OCI-M1 (cell line): ENCODE measurements around the gene RNF212.
A peak's percentile ranks its signal among the peaks of the same experiment; 100 is the strongest.

Experiments
- DNase-seq: peaks from one replicate; lab custom pipeline; 2025; lab: John Stamatoyannopoulos, UW

RNF212 gene

DNA sequence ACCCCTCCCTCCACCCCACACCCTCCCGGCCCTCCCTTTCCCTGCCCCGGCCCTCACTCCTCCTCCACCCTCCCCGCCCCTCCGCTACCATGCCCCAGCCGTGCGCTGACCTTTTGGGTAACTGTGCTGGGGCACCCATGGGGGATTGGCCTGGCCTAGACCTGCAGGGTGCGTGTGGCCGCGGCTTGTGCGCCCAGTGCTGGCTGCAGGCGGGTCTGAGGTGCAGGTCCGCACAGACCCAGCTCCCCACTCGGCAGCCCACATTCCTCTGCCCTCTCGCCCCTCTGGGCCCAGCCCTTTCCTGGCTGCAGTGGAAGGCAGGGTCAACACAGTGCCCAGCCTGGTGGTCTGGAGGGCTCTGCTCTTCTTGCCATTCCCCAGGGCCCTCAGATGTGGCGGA is 77.3 kb downstream of the RNF212 start:
- DNase-seq = no peak

DNA sequence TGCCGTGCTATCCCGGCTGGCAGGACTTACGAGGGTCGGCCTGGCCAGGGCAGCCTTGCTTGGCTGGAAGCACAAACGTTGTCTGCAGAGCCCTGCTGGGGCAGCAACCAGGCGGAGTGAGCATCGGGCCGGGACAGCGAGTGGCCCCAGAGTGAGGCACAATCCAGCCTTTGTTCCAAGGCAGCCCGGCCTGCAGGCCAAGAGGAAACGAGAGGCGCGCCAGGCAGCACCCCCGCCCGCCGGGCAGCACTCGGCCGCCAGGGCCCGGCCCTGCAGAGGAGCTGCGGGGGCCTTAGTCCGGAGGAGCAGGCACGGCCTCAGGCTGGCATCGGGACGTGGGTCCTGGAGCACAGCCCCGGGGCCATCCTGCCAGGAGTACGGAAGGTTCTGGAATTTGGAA is 77.9 kb downstream of the RNF212 start:
- DNase-seq = no peak

DNA sequence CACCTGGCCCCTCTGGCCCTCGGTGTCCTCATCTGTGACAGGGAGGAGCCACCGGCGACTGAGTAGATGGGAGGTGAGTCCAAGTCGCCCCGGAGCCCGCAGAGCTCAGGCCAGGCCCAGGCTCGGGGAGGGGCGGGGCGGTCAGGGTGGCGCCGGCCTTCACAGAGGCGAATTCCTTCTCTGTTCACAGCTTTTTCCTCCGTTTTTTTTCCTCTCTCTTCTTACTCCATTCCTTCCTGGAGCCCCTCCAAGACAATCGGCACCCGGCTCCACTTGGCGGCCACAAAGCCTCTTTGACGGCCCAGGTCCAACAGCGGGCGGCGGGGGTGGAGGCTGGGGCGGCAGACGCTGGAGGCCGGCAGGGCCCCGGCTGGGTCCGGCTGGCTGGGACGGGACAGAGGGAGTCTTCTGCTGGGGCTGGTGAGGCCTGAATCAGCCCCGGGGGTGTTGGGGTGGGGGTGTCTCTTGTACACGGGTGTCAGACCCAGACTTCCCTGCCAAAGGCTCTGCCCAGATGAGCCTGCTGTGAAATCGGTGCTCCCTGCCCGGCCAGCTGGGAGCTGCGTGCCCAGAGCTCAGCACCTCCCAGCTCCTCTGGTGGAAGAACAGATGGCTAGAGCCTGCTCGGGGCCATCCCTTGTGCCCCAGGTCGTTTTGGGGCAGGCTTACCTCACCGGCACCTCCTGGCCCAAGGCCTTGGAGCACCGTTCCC is 79.4 kb downstream of the RNF212 start:
- DNase-seq = no peak

DNA sequence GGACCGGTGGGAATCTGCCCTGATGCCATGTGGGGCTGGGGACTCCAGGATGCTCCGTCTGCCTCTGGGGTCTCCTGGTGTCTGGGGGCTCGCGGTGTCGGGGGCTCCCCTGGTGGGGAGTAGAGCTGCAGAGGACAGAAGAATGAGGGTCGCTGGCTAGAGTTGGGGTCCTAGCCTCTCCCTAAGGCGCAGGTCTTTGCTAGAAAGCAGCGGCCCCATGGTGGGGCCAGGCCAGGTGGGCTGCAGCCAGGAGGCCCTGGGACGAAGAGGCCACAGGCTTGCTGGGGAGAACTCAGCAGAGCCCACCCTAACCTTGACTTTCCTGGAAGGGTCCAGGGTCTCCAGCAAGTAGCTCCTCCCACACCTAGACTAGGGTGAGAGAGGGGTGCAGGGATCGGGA is 80.5 kb downstream of the RNF212 start:
- no peak for DNase-seq

DNA sequence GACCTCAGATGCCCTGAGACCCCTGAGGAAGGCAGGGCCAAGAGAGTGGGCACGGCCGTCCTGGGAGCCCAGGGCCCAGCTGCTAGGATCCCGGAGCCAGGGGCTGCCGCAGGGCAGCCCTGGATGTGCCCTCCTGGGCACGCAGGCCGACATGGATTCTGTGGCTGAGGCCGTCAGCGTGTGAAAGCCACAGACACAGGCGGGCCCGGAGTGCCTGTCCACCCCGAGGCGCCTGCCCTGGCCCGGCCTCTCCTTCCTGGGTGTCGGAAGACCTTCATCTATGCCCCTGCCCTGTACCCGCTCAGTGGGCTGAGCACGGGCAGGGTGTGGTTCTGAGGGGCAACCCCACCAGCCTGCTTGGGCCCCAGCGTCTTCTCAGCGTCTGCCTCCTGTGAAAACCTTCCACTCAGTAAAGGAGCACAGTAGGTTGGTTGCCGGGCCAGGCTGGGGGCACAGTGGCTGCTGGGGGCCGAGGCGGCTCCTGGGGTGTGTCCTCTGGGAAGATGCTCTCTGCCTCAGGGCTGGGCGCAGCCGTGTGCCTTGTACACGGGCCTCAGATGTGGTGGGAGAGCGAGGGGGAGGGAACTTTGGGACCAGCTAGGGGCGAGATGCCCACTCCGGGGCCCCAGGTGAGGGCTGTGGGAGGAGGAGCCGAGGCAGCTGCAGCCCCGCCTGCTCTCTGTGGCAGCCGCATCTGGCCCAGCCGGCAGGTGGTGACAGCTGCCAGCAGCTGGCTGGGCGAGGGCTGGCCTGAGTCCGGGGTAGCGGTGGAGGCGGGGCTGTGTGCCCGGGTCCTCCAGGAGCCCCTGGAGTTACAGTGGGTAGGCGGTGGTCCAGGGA is 81.2 kb downstream of the RNF212 start:
- no peak for DNase-seq

DNA sequence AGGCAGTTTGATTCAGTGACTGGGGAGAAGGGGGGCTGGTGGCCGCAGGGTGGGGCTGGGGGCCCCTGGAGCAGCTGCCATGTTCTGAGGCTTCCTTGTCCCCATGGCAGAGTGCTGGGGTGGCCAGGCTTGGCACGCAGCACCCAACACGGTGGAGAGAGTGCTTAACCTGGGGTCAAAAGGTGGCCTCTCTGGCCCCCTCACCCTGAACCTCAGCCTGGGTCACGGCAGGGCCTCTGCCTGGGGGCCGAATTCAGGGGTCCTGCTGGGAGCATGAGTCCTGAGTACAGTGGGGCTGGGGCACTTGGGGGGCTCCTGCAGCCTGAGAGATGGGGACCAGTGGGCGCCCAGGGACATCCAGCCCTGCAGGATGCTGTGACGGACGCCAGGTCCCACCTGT is 82.0 kb downstream of the RNF212 start:
- no peak for DNase-seq

DNA sequence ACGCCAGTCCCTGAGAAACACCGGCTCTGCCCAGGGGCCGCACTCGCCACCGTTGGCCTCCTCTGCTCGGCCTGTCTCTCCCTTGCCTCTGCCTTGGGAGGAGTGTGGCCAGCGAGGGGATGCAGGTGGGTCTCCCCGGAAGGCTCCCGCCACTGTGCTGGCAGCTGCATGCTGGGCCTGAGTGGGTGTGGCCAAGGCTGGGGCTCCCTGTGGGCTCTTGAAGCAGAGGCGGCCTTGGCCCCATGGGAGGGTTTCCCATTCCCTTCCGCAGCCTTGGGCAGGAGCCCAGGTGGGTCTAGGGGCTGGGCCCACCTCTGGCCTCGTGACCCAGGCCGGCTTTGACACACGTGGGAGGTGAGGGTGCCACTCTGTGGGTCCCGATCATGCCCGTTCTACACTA is 82.8 kb downstream of the RNF212 start:
- no peak for DNase-seq

DNA sequence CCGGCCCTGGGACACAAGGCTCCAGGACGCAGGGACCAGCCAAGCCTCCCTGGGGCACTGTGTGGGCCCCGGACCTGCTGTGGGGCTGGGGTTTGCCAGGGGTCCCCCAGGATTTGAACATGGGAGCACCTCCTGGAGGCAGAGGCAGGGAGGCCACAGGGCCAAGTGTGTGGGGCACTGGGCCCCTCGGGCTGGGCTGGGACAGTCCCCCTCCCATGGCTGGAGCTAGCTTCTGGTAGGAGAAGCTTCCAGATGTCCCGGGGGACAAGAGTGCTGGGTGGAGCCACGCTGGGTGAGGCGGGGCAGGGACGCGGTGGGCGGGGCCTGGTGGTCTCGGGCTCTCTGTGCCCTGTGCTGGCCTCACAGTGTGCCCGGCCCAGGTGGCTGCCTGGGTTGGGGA is 83.3 kb downstream of the RNF212 start:
- DNase-seq = peak; percentile 5

DNA sequence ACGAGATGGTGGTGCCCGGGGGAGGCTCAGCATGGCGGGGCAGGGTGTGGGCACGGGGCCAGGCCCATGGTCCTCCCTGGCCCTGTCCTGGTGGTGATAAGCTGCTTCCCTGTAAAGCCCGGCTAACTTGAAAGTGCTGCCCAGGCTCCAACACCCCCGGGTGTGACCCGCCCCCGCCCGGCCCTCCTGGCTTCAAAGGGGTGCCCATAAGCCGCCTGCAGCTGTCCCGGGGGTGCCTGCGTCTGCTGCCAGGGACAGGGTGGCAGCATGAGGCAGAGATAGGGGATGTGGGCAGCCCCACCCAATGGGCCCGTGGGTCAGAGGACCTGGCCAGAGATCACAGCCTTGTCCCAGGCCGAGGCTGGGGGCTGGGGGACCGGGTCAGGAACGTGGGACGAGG is 83.8 kb downstream of the RNF212 start:
- no peak for DNase-seq

DNA sequence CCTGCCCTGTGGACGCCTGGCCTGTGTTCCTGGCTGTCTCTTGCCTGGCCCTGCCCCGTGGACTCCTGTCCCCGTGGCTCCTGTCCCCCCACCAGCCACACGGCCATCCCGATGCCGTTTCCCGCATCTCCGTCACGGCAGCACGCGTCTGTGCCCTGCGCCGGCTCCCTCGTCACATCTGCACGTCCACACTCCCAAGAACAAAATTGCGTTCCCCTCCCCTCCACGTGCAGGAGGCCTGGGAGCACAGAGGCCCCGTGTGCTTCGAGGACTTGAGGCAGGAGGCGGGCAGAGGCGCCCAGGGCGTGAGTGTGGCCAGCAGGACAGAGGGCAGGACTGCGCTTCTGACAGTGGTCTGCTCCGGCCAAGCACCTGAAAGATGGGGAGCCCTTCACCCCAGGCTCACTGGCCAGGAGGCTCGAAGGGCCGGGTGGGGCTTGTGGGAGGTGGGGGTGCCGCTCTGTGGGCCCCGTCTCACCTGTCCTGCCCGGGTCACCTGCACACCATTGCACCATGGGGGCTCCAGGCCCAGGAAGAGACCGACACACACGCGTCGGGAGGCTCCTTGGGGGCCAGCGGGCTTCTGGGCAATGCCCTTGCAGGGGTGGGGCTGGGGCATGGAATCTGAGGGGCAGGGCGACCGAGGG is 84.7 kb downstream of the RNF212 start:
- DNase-seq = no peak

DNA sequence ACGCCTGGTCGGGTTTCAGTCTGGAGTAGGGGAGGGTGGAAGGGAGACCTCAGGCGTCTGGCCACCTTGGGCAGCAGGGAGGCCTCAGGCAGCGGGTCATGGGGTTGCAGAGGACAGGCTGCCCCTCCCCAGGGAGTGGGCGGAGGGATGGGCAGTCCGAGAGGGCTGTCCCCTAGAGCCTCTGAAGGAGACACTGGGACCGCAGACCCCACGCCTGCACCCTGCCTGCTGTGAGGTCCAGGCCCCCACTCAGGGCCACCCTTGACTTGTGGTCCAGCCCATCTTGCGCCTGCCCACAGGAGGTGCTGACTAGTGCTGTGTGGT is 85.5 kb downstream of the RNF212 start:
- no peak for DNase-seq

DNA sequence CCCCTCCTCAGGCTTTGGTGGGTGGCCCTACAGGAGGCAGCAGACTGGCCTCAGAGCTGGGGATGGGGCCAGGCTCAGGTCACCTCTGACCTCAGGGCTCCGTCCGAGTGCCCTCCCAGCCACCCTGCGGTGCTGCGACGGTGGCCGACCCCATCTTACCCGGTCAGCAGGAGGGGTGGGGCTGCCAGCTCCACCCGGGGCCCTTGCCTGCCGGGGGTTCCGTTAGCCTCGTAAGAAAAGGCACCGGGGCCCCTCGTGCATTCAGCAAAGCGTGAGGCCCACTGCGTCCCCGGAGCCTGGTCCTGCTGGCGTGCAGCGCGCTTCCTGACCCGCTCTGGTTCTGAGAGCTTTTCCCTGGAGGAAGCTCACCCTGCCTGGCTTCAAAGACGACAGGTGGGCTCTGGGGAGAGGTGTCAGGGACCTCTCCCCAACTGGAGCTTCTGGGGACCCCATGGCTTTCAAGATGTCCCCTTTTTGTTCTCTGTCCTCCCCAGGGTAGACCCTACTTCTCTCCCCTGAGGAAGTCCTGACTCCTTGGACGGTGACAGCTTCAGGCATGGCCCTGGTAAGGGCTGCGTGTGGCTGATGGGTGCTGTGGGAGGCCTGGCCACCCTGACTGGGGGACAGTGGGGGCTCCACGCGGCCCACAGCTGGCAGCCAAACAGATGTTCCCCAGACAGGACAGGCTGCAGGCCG is 86.0 kb downstream of the RNF212 start:
- DNase-seq = no peak

DNA sequence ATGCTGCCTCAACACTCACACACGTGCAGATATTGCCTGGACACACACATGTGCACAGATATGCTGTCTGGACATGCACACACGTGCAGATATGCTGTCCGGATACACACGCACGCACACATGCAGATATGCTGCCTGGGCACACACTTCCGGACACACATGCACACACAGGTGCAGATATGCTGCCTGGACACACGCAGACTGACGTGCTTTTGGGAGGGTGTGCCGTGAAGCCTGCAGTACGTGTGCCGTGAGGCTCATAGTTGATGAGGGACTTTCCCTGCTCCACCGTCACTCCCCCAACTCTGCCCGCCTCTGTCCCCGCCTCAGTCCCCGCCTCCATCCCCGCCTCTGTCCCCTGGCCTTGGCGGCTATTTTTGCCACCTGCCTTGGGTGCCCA is 87.2 kb downstream of the RNF212 start:
- peak; percentile 55 for DNase-seq

DNA sequence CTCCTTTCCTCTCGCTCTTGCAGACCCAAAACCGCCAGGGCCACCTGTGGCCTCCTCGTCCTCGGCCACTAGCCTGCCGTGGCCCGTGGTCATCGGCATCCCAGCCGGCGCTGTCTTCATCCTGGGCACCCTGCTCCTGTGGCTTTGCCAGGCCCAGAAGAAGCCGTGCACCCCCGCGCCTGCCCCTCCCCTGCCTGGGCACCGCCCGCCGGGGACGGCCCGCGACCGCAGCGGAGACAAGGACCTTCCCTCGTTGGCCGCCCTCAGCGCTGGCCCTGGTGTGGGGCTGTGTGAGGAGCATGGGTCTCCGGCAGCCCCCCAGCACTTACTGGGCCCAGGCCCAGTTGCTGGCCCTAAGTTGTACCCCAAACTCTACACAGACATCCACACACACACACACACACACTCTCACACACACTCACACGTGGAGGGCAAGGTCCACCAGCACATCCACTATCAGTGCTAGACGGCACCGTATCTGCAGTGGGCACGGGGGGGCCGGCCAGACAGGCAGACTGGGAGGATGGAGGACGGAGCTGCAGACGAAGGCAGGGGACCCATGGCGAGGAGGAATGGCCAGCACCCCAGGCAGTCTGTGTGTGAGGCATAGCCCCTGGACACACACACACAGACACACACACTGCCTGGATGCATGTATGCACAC is 88.3 kb downstream of the RNF212 start:
- DNase-seq = no peak

DNA sequence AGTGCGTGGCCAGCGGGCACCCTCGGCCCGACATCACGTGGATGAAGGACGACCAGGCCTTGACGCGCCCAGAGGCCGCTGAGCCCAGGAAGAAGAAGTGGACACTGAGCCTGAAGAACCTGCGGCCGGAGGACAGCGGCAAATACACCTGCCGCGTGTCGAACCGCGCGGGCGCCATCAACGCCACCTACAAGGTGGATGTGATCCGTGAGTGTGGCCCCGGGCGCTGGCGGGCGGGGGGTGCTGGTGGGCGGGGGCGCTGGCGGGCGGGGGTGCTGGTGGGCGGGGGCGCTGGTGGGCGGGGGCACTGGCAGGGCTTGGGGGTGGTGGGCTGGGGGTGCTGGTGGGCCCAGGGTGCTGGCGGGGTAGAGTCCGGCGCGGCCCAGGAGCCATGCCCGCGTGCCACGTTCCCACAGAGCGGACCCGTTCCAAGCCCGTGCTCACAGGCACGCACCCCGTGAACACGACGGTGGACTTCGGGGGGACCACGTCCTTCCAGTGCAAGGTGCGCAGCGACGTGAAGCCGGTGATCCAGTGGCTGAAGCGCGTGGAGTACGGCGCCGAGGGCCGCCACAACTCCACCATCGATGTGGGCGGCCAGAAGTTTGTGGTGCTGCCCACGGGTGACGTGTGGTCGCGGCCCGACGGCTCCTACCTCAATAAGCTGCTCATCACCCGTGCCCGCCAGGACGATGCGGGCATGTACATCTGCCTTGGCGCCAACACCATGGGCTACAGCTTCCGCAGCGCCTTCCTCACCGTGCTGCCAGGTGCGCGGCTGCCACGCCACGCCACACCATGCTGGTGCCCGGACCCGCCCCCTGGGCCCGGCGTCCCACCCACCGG is 89.2 kb downstream of the RNF212 start:
- DNase-seq = no peak

DNA sequence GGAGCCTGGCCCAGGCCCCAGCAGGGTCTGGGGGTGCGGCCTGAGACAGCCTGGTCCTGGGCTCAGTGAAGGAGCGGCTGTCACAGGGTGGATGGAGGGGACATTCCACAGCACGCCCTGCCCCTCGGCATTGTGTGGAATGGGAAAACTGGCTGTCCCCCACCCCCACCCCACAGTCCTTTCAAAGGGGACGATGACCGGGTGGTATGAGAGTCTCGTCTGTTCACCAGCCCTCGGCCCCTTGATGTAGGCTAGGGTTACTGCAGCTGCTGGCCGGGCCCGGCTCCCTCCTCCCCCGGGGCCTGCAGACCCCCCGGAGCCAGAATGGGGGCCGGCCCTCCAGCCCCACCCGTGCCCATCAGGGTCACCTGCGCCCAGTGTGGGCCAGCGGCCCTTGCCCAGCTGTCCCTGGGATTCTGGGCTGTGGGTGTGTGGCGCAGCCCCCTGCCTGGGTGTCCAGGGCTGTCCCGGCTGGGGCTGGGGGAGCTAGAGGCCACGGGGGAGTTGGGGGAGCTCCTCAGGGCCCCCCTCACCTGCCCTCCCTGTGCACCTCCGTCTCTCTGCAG is 90.2 kb downstream of the RNF212 start:
- no peak for DNase-seq

DNA sequence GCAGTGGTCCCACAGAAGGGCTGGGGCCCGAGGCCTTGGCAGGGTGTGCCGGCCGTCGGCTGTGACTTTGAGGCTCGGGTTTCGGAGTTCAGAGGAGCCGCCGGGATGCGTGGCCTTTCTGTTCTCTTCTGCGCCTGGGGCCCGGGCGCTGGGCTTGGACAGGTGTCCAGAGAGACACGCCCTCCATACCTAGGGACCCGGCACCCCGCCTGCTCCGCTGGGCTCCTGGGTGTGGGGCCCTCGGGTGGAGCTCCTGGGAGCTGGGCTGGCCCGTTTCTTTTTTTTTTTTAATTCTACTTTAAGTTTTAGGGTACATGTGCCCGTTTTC is 90.7 kb downstream of the RNF212 start:
- DNase-seq = no peak

DNA sequence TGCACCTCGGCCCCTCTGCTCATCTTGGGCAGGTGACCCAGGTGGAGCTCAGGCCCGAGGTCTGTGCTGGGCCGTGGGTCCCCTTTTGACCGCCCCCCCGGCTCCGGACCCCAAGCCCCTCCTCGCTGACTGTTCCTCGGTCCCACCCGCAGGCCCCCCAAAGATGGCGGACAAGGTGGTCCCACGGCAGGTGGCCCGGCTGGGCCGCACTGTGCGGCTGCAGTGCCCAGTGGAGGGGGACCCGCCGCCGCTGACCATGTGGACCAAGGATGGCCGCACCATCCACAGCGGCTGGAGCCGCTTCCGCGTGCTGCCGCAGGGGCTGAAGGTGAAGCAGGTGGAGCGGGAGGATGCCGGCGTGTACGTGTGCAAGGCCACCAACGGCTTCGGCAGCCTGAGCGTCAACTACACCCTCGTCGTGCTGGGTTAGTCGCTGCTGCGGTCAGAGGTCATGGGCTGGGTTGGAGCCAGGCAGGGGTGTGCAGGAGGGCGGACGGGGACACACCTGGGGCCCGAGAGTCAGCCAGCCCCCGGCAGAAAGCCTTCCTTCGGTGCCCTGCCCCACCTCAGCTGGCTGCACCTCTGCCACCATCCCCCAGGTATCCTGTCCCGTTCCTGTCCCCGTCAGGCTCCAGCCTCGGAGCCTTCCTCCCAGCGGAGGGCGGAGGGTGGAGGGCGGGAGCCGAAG is 91.2 kb downstream of the RNF212 start:
- DNase-seq = no peak
